ENCODE data around the gene WT1.
"Not testable (repeated sequence)": the region's sequence is repeated elsewhere in the genome, so short reads cannot be mapped to it uniquely, and the experiment has no call there.

WT1 gene

DNA sequence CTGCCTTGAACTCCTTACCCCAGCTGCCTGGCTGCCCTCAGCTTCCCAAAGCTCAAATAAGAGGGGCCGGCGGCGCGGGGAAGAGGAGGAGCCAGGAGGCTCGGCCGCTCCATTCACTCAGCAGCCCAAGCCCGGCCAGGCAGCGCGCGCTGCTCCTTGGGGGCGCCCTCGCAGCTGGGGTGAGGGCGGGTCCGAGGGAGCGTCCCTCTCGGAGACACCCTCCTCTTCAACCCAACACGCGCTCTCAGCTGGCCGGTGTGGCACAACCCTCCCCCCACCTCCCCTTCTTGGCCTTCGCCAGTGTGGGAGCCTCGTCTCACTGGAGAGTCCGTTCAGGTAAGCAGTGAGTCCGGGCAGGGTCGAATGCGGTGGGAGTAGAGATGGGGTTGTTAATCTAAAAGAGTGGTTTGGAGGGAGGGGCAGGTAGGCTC is at the start of gene WT1:
WT1 (minus strand) TSS at position 29 of the 431 bp plus-strand sequence.
- DNase-seq: no peak

DNA sequence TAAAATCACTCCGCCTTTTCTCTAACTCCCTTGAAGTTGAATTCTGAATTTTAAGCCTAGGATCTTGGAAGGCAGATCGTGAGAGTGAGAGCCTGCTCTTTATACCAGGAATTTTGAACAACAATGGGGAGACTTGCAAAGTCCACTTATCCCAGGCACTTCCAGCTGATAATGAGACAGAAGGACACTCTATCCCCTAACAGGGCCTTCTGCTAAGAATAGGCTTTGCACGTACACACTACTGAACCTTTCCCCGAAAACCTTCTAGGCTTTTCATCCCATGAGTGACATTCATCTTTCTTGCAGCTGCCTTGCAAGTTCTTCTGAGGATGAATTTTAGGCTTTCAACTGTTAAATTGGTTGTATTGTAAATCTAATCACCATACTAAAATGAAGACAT is 44.0 kb upstream of the WT1 start:
- DNase-seq: no peak

DNA sequence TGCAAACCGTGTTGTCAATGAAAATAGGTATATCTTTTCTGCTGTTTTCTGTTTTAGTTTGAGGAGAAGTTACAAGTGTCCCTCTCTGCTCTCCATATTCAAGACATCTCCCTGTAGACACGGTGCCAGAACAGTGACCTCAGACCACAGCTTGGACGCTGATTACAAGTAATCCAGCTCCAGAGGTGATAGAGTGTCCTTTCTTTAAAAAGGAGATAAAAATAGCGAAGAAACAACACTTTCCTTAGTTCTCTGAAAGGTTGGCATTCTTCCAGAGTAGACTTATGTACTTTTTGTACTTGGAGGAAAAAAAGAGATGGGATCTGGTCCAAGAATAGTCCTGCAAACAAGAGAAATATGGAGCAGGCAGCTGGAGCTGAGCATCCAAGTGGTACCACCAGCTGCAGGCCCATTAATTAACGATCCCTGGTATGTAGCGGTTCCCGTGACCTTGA is 43.0 kb upstream of the WT1 start:
- DNase-seq: no peak

DNA sequence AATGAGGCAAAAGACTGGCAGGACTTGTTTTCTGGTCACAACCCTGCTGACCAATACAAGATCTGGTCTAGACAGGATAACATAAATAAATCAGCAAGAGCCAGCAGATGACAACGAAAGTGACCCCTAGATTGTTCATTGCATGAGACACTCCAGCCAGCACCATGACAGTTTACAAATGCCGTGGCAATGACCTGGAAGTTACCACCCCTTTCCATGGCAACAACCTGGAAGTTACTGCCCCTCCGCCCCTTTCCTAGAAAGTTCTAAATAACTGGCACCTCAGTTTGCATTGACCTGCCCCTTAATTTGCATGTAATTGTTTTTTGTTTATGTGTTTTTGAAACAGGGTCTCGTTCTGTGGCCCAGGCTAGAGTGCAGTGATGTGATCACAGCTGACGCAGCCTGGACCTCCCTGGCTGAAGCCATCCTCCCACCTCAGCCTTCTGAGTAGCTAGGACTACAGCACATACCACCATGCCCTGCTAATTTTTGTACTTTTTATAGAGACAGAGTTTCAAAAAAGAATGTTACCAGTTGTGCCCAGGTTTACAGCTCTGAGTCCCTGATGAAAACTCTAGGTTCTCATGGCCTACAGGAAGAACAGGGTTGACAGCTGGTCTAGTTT is 38.1 kb upstream of the WT1 start:
- no peak for DNase-seq

DNA sequence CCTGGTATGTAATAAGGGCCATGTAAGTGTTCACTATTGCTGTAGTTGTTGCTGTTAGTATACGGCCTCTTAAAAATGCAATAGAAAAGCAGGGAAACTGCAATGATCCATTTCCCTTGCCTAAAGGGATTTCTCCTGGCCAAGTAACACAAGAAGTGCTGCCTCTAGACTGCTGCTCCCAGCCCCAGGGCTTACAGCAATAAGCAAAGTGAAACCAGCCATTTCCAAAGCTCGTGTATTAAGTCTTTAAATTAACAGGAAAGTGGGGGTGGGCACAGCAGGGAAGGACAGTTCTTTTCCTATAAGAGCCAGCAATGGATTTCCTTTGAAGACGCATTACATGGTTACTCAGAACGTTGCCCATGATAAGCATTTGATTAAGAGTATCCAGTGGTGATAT is 36.9 kb upstream of the WT1 start:
- DNase-seq: no peak

DNA sequence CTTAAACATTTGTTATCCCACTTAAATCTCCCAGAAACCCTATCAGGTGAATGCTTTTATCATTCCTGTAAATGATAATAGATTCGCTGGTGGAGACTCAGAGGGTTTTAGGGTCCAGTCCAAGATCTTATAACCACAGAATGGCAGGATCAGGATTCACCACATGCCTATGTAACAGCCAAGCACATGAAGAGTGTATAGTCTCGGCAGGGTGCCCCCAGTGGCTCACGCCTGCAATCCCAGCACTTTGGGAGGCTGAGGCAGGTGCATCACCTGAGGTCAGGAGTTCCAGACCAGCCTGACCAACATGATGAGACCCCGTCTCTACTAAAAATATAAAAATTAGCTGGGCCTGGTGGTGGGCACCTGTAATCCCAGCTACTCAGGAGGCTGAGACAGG is 36.2 kb upstream of the WT1 start:
- DNase-seq: not testable (repeated sequence)

DNA sequence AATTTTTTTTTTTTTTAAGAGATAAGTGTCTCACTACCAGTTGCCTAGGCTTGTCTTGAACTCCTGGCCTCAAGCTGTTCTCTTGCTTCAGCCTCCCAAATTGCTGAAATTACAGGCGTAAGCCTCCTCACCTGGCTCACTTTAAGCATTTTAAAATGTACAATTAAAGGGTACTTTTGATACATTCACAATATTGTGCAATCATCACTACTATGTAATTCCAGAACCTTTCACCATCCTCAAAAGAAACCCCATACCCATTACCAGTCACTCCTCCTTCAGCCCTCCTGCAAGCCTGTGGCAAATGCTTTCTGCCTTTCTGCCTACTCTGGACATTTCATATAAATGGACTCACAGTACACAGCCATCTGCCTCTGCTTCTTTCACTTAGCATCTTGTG is 34.5 kb upstream of the WT1 start:
- no peak for DNase-seq

DNA sequence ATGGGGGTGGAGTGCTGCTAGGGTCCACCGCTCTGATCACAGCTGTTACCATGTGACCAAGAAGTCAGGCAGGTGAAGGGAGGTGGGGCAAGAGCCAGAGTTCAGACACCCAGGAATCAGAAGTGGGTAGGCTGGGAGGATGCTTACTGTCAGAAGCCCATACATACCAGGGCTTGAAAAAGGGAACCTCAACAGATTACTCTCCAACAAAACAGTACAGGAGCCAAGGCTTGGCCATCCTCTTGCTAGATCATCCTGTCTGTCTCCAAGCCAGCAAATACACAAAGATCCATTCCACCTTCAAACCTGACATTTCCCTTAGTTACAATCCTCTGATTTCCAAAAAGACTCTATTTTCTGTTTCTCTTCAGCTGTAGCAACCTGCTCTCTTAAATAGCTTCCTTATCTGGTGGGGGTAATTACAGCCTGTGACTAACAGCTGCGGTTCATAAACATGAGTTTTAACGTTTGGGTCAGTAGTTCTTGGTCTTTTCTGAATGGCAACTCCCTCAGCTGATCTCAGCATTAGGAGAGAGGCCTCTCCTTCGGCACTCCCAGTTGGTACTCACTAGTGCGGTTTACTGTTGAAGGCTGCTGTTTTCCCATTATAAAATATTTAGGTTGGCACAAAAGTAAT is 31.1 kb upstream of the WT1 start:
- DNase-seq: no peak

DNA sequence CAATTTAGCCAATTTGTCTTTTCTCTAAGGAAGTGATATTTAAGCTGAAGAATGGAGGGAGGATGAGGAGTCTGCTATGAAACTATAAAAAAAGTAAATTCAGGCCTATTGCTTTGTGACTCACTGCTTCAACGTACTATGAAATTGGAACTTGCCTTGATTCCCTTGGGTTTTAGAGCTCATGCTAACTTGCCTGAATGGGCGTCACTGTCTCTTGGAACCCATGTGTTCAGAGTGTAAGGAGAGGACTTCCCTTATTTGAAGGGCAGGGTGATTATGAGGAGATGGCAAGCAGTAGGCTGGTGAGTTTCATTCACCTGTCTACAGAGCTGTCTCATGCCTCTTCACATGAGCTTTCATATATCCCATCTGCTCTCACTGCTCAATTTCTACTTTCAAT is 28.7 kb upstream of the WT1 start:
- DNase-seq: no peak

DNA sequence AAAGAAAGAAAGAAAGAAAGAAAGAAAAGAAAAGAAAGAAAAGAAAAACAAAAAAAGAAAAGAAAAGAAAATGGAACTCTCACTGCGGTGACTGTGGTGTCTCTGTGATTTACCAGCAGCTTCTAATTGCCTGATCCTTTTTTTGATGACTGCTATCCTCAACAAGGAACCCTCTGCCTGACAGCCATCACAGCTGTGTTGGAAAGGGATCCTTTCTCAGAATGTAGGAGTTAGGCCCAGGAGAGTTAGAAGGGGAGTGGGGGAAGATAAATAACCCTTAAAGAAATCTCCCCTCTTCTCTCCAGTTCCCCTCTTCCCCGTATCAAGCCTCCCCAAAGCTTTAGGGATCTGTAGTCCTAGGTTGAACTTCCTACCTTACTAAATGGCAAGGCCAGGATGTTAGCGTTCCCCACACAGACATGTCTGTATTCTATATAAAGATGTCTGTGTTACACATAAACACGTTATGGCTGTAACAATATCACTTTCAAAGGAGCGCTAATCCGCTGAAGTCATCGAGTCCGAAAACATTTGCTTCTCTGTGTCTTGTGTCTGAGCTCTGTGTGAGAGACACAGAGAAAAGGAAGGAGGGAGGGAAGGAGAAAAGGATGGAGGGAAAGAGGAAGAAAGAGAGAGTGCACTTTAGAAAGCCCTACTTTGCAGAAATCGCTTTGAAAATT is 26.8 kb upstream of the WT1 start:
- DNase-seq: no peak

DNA sequence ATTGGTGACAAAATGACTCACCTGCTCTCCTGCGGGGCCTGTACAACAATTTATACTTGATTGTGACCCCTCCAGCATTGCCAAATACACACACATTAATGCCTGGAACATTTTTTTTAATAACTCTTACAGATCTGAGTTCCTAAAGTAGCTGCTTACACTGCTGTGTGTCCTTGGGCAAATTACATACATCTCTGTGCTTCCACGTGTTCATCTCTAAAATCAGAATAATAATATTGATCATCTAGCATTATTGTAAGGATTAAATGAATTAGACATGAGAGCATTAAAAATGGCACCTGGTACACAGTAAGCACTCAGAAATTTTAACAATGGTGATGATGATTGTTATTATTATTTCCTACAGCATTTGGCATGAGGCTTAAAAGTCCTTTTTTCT is 21.5 kb upstream of the WT1 start:
- no peak for DNase-seq

DNA sequence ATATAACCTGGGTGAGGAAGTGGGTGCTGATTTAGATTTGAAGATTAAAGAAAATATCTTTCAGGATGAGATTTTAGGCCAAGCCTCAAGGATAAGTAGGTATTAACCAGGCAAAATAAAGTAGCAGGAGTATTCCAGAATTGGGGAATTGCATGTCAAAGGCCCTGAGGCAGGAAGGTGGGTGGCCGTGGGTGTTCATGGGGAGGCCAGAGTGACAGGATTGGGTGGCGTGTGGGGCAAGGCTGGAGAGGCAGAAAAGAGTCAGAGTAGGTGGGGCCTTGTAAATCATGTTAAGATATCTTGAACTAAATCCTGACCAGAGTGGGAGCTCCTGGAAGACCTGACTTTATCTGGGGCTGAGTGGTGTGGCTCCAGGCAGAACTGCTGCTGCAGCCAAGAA is 19.7 kb upstream of the WT1 start:
- no peak for DNase-seq

DNA sequence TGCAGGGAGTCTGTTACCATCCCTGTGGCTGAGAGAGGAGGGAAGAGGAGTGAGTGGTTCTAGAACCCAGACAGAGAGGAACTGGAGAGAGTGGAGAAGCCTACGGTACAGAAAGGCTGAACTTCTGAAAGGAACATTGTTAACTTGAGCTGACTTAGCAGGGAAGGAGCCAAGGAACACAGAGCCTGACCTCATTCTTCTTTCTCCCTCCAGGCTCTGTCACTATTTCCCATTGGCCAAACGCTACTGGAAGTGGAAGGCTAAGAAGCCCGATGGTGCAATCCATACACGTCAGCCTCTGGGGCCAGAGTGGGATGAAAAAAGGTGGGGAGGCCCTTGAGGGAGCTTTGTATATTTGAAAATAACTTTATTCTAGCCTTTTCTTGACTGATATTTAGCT is 16.5 kb upstream of the WT1 start:
- DNase-seq: no peak

DNA sequence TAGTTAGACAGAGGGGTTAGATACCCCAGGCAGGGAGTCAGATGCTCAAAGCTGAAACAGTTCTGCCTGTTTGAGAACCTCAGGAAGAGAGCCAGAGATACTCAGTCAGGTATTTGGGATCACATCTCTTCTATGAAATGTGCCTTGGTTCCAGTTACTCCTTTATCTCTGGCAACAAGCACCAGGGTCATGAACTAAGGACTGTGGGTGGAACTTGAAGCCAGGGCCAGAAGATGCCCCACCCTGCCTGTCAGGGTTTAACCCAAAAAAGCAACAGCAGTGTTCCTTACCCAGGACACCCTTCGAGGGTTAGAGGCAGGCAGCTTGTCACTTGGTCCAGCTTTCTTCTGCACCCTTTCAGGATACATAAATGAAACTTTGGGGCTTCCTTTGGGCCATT is 15.0 kb upstream of the WT1 start:
- DNase-seq: no peak

DNA sequence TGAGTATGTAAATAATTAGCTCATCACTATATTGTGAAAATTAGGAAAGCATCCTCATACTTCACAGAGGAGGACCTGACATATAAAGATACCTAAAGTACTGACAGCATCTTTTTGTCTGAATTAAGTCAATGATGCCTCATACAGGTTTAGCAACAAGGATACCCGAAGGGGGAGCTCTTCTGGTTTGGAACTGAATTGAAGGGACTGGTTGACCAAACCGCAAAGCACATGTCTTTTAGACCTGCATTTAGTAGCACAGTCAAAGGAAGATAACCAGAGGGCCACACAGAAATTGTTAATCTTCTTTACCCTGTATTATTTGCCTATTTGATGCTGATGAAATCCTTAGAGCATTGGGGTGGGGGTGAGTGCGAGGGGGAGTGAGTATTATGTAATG is 12.9 kb upstream of the WT1 start:
- no peak for DNase-seq

DNA sequence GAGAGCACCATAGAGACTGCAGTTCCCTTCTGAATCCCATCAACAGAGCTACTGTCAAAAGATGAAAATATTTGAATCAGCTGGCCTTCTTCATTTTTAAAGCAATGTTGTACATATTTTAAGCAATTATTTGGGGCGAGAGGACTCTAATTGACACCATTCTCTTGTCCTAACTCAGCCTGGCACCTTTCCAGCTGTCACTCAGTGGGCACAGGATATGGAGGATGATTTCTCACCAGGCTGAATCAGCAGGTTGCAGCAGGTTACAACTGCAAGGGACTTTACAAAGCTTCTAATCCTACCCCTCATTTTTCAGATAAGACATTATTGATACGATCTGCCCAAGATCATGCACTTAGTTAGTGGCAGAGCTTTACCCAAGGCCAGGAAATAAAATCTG is 11.9 kb upstream of the WT1 start:
- DNase-seq: no peak

DNA sequence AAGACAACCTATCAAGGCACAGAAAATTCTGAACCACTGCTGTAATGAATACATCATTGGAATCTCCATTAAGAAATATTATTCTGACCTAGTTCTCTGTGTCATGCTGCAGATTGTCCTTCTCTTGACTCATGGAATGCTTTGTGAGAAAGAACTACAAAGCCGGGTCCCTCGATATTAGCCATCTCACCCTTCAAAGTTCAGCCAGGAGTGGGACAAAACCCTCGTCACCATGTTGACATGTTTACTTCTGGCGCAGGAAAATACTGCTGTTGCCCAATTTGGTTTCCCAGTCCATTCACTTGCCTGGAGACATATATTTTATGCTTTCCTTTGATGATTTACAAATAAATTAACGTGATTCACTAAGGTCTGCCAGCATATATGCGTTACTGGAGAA is 10.9 kb upstream of the WT1 start:
- DNase-seq: no peak

DNA sequence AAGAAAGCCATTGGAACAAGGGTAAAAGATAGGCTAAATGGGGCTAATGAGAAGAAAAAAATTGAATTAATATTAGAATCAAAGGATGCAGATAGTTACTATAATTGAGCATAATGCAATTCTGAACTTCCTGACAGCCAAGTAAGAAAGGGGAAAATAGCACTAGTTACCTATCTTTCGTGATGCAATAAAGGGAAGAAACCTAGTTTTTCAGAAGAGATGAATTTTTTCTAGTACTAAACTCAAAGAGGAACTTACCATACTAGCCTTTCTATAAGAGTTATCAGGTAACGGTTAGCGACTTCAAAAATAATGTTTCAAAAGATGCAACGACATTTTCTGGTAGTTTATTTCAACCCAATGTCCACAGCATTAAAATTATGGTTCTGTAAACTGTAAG is 8.8 kb upstream of the WT1 start:
- DNase-seq: no peak

DNA sequence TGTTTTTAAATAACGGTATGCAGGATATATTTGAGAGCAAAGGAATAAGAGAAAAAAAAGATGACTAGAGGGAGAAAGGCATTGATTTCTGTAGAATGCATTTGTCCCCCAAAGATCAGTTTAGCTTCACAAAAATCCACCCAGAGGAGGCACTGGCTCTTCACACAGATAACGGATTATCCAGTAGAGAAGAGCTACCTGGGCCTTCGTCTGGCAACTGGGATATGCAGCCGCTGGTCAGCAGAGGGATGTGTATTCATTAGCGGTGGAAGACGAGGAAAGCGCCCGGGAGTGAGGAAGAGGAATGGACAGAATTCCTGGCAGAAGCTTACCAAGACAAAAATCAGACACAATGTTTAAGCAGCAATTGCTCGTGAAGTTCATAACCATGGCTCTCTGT is 5.6 kb upstream of the WT1 start:
- no peak for DNase-seq

DNA sequence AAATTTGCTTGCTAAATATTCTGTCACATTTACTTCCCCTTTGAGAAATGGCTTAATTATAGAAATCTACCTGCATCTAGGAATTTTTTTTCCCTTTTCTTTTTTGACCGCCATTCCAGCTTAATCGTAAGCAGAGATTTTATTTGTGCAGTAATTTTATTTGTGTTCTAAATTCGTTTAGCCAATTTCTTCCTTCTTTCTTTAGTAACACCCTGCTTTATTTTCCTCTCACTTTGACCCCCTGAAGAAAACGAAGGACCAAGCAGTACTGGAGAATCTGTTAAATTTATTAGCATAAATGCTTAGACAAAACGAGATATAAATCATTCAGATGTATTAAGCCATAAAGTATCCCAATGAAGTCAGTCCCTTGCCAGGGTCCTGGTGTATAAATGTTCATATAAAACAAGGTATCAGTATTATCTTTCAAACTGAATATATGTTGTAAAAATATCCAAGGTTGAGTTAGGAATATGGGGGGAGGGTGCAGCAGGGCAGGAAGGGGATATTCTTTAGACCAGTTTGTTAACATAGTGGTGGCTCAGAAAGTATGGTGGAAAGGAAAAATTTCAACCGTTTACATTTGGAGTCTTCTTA is 5.1 kb upstream of the WT1 start:
- DNase-seq: no peak

DNA sequence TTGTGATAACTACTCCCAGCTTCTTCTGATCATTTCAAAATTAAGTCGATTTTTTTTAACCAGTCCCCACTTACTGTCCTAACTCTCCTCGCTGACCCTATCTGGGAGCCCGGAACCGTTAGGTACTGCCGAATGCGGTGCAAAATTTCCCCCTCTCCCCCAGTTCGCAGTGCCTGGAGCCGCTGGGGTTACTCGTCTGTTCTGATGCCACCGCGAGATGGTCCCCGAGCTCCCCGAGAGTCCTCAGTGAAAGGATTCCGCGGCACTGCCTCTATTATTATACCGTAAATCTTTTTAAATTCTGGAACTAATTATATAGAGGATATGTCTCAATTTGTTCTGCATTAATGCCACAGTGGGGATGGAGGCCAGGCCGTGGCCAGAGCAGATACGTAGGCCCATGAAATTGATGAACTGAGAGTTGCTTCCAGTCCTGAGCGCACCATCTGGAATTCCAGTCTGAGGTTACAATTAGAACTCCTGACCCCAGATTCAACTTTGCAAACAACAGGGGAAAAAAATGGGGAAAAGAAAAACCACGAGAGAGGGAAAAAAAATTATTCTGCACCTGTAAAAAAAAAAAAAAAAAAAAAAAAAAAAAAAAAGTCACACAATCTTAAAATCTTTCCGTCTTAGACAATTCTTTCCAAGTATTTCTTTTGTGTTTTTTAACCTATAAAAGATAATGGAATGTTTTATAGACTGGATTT is 4.3 kb upstream of the WT1 start:
- no peak for DNase-seq

DNA sequence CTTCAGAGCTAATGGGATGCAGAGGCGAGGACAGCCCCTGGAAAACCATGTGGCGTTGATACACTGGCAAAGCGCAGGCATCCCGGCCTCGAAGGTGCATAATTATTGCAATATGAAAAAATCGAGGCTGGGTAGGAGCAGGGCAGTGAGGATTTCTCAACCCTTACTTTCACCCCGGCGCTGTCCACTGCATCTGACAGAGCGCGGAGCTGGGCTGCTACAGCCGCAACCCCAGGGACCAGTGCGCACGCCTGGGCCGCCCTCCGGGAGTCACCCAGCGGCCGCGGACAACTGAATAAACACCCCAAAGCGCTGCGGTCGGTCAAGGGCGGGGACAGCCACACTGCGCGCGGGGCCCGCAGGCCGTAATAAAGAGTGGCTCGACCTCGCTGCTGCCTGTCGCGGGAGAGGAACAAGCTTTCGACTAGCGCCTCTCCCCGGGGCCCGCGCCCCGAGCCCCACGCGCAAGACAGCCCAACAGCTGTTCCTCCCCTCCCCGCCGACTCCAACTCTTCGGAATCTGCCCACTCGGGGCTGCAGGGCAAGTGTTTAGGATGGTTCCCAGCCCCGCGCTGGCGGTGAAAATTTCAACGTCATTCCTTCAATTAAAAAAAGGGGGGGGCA is 3.6 kb upstream of the WT1 start:
- DNase-seq: no peak

DNA sequence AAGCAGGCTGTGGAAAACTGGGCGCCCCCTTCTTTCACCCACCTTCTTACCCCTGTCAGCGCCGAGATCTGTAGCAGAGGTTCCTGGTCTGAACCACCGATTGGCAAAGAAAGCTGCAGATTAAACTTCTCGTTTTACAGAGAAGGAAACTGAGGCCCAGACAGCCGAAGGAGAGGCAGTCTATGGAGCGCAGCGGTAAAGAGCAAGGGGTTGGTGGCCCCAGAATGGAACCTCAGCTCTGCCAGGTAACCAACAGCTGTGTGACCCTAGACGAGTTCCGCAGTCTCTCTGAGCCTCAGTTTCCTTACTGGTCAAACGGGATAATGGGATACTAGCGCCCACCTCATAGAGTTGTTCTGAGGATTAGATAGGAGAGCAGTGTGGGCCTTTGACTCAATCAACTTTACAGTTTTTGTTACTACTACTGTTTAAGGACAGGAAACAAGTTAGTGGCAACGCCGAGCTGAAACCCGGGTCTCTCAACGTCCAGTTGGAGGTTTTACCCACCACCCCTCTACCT is 3.1 kb upstream of the WT1 start:
- no peak for DNase-seq
